Measurements from ENCODE around the gene MYOCD. TPM values are rescaled to one million over a fixed set of nuclear protein-coding genes. Genes with fewer than 3 reads are reported as not detected.

The MYOCD gene
- total and polyA plus RNA-seq, 2 of the 13 experiments (the other 11 are each of a cell fraction or from before 2014, with no cell fraction given), result not detected

DNA sequence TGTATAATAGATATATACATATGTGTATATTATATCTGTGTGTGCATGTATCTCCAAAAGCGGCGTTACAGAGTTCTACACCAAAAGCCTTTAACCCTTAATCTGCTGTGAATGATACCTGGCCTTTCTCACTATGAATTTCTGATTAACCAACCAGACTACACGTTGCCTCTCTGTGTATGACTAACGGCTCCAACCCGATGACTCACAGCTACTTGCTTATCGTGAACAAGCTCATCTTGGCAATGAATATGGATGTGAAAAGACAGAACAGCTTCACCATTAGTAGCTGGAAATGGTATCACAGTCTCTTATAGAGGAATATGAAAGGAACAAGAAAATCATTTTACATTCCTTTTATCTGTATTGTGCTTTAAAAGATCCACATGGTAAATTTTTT, 99.9 kb downstream of the MYOCD start:
- no peaks in the 10 kb centered on the region for H3K36me3 ChIP-seq (replicated peaks in 1 of 2; ENCODE audit: control insufficient read depth in 1 of 2, insufficient read depth in 2 of 2, low read length in 2 of 2)
- DNase-seq (ENCODE audit: low spot score) (no peak), ATAC-seq (no peak), FAIRE-seq (no peak)
- H3K4me2 ChIP-seq (ENCODE audit: low read depth, low read length), result no peak overlapping the region
- peaks cover 0 to 2% of the 10 kb centered on the region in 2 experiments; a peak in 2 of 5 replicates for H3K27me3 ChIP-seq (ENCODE audit: control insufficient read depth in 1 of 2, insufficient read depth in 2 of 2, low read length in 2 of 2)
- H3K9ac ChIP-seq (ENCODE audit: insufficient read depth, low read depth, low read length), result no peak overlapping the region
- POLR2A ChIA-PET, result no interaction called here
- no TSS peak for BruUV-seq (replicated peaks)
- no peak overlapping the region for H3K4me3 ChIP-seq (replicated peaks in 1 of 3; ENCODE audit: insufficient read depth in 1 of 3, low read depth in 2 of 3, low read length in 3 of 3)
- intact Hi-C loops (cut with micrococcal nuclease; ENCODE audit: unreplicated experiment), result no loop called here
- no peaks in the 10 kb centered on the region for H3K79me2 ChIP-seq (ENCODE audit: insufficient read depth, low read length)
- no peak overlapping the region for H2AFZ ChIP-seq (ENCODE audit: low read length)
- H3K27ac ChIP-seq (ENCODE audit: extremely low read length, insufficient read depth, low read length), result no peak overlapping the region
- in situ Hi-C loops (cut with HindIII; ENCODE audit: extremely low pct_ligation_motif_present, low pct_unique_long_range_greater_than_20kb), result no loop called here
- TF ChIP-seq, protein P1, sequence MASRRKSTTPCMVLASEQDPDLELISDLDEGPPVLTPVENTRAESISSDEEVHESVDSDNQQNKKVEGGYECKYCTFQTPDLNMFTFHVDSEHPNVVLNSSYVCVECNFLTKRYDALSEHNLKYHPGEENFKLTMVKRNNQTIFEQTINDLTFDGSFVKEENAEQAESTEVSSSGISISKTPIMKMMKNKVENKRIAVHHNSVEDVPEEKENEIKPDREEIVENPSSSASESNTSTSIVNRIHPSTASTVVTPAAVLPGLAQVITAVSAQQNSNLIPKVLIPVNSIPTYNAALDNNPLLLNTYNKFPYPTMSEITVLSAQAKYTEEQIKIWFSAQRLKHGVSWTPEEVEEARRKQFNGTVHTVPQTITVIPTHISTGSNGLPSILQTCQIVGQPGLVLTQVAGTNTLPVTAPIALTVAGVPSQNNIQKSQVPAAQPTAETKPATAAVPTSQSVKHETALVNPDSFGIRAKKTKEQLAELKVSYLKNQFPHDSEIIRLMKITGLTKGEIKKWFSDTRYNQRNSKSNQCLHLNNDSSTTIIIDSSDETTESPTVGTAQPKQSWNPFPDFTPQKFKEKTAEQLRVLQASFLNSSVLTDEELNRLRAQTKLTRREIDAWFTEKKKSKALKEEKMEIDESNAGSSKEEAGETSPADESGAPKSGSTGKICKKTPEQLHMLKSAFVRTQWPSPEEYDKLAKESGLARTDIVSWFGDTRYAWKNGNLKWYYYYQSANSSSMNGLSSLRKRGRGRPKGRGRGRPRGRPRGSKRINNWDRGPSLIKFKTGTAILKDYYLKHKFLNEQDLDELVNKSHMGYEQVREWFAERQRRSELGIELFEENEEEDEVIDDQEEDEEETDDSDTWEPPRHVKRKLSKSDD (CRISPR knock-in tag; IDR thresholded peaks at IDR 0.05; ENCODE audit: low read depth), result no peak
- TF ChIP-seq ZNF335 (CRISPR knock-in tag; IDR thresholded peaks at IDR 0.05) (no peak), GLI4 (CRISPR knock-in tag; IDR thresholded peaks at IDR 0.05; ENCODE audit: borderline replicate concordance) (no peak), FOXC1 (CRISPR knock-in tag; IDR thresholded peaks at IDR 0.05; ENCODE audit: borderline replicate concordance) (no peak)
- TF ChIP-seq, protein P2, sequence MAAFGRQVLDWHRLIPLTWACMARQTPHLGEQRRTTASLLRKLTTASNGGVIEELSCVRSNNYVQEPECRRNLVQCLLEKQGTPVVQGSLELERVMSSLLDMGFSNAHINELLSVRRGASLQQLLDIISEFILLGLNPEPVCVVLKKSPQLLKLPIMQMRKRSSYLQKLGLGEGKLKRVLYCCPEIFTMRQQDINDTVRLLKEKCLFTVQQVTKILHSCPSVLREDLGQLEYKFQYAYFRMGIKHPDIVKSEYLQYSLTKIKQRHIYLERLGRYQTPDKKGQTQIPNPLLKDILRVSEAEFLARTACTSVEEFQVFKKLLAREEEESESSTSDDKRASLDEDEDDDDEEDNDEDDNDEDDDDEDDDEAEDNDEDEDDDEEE (CRISPR knock-in tag; IDR thresholded peaks at IDR 0.05), result no peak
- CTCF ChIA-PET (ENCODE audit: low intra/inter-chr PET ratio, low total read pairs), result no interaction called here
- H3K4me1 ChIP-seq (ENCODE audit: insufficient read depth, low read length), result no peaks in the 10 kb centered on the region
- H3K9me3 ChIP-seq (ENCODE audit: low read length), result no peaks in the 10 kb centered on the region
- no peaks in the 10 kb centered on the region for H4K20me1 ChIP-seq (ENCODE audit: insufficient read depth, low read length)
- WGBS (ENCODE audit: low lambda C conversion rate), result 0% methylated on average over 6 of the region's 6 CpGs

Data from HepG2 (cell line).